Activated gamma-delta T cell (primary cell): ENCODE results near the gene UBR3.
"Not testable (repeated sequence)": the region's sequence is repeated elsewhere in the genome, so short reads cannot be mapped to it uniquely, and the experiment has no call there.

Source experiments
- DNase-seq: peaks from one replicate; lab custom pipeline; 2025; lab: John Stamatoyannopoulos, UW

The UBR3 gene

DNA sequence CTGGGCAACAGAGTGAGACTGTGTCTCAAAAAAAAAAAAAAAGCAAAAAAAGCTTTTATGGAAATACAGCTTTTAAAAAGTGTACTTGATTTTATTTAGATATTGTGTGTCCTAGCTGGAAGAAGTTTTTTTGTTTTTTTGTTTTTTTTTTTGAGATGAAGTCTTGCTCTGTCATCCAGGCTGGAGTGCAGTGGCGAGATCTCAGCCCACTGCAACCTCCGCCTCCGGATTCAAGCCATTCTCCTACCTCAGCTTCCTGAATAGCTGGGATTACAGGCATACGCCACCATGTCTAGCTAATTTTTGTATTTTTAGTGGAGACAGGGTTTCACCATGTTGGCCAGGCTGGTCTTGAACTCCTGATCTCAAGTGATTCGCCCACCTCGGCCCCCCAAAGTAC, 39.0 kb downstream of the UBR3 start:
- not testable (repeated sequence) for DNase-seq

DNA sequence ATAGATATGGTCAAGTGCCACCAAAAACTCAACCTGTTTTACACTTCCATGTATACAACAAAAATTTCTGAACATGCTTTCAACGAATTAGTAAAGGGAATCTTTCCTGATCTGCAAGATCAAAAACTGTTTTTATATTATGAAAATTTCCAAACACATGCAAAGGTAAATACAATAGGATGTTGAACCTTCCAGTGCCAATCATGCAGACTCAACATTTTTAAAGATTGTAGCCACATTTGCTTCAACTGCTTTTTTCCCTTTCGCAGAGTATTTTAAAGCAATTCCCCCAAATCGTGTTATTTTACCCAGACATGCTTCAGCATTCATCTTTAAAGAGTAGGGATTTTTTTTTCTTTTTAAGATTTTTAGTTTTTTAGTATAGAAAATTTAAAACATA, 40.3 kb downstream of the UBR3 start:
- no peak for DNase-seq

DNA sequence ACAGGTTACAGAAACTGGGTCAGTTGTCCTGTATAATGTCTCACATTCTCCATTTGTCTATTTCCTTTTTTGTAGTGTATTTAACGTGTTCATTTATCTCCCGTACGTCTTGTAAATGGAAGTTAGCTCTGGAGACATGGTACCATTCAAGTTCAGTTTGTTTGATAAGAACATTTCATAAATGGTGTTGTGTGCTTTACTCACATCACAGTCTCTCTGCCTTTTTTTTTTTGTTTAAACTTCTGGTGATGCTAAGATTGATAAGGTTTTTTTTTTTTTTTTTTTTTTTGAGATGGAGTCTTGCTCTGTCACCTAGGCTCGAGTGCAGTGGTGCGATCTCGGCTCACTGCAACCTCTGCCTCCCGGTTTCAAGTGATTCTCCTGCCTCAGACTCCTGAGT, 41.7 kb downstream of the UBR3 start:
- DNase-seq = no peak

DNA sequence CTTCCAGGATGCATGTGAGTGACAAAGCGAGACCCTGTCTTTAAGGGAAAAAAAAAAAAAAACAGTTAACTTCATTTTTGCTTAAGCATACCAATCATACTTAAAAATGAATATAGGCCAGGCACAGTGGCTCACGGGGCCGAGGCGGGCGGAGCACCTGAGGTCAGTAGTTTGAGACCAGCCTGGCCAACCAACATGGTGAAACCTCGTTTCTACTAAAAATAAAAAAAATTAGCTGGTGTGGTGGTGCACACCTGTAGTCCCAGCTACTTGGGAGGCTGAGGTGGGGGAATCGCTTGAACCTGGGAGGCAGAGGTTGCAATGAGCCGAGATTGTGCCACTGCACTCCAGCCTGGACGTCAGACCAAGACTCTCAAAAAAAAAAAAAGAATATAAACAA, 44.1 kb downstream of the UBR3 start:
- not testable (repeated sequence) for DNase-seq

DNA sequence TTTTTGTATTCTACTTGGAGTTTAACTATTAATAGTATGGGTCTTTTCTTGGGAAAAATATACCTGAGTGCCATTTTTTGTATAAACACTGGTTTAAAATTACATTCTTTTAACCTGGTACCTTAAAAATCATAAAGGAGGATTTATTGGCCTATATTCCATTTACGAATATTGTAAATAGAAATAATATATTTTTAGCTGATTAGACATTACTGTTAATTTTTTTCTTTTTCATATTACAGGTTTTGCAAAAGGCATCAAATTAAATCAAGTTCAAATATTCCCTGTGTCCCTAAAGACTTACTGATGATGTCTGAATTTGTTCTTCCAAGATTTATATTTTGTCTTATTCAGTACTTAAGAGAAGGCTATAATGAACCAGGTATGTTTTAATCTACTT, 44.7 kb downstream of the UBR3 start:
- no peak for DNase-seq

DNA sequence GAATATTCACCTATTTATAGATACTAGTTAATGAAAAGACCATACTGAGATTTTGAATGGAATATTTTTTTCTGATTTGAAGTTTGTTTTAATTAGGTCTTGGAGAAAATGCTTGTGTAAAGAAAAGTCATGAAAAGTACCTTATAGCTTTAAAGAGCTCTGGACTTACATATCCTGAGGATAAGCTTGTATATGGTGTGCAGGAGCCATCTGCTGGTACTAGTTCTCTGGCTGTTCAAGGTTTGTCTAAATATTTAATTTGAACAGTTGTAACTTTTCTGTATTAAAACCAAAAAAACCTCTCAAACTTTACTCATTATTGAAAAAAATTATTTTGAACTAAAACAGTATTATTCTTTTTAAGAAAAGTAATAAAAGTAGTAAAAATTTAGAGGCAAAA, 50.1 kb downstream of the UBR3 start:
- DNase-seq = no peak

DNA sequence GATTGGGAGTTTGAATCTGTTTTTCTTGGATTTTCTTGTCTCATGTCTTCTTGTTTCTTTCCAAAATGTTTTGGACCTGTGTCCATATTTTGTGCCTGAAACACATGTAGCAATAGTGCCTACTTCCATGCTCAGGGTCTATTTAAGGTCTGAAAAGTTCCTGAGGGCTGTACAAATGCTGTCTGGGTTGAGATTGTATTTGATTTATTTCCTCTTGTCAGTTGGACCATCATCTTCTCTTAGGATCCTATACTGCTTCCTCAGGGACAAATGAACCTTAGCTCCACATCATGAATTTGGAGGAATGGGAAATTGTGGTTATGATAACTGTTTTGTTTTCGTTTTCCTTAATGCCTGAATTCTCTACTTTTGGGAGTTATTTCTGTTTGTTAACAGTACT, 59.9 kb downstream of the UBR3 start:
- DNase-seq = no peak

DNA sequence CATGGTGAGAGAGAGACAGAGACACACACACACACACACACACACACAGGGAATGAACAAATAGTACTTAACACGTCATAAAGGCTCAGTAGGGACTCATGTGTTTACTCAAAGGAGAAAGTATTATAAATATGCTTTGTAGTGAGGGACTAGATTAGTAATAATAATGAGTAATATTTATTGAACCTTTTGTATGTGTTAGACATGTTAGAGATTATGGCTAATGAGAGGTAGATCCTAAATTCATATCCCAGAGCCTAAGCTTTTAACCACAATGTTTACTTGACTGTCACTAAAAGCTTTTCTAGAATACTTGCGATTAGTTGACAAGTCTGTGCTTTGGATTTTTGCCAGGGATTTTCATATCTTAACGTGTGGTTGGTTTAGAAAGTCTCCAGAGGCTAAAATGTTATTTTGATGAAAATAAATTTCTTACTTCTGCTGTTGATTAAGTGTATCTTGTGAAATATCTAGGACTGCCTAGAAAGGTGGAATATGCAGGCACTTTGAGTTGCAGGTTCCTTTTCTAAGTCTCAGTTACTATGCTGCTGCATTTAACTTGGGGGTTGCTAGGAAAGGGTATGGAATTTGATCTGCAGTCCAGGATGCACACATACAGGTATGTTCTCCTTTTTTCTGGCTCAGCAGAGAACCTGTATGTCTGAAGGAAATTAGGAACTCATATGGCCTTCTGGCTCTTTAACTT, 64.5 kb downstream of the UBR3 start:
- no peak for DNase-seq

DNA sequence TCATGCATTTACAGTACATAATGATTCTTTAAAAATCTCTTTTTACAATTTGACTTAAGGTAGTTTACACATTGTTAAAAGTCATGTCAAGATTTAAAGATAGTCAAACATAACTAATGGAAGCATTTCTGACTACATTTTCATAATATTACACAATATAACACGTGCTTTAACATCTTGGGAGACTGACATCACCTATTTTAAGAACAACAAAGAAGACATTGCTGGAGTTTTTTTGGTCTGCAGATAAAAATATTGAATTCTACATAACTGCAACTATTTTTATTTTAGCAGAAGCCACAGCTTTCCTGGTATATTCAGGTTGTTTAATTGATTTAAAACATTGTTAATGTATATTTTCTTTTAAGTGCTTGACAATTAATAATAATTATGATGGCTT, 65.7 kb downstream of the UBR3 start:
- no peak for DNase-seq

DNA sequence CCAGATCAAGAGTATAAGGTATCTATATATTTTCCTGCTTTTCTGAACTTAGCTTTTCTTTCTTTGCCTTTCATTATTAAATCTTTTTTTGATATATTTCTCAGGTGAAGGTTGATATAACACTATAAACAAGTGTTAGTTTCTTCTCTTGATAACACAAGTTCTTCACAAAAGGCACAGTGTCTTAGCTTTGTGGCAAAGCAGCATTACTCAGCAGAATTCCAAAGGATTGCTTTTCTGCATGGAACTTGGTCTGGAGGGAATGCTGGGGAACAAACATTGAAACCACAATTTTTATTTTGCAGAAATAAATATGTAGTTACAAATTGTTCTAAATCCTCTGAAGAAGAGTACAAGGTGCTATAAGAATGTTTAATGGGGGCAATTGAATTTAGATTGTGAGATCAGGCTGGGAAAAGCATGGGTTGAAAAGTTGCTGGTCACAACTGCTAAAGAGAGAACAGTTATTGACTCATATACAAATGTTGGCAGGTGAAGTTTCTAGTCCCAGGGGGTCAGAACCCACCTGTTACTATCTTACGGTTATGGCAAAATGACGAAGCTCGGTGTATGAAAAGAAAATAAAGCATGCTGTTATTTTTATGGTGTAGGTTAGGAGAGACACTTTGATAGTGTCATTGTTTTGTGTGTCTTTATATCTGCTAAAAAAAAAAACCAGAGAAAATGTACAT, 68.2 kb downstream of the UBR3 start:
- DNase-seq = no peak

DNA sequence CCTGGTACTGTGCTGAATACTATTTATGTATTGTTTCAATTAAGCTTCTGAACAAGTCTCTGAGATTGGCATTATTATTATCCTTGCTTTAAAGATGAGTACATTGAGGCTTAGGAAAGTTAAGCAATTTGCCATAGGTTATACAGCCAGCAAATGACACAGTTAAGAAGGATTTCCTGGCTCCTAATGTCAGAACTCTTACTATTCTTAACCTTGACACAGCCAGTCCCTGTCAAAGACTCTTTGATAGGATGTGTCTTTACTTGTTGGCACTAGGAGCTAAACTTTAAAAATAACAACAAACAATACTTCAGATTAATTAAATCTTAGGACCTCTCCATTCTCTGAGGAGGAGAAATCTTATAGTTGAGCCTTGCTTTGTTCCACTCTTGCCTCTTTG, 70.6 kb downstream of the UBR3 start:
- DNase-seq = no peak

DNA sequence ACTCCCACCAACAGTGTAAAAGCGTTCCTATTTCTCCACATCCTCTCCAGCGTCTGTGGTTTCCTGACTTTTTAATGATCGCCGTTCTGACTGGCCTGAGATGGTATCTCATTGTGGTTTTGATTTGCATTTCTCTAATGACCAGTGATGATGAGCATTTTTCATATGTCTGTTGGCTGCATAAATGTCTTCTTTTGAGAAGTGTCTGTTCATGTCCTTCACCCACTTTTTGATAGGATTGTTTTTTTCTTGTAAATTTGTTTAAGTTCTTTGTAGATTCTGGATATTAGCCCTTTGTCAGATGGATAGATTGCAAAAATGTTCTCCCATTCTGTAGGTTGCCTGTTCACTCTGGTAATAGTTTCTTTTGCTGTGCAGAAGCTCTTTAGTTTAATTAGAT, 72.8 kb downstream of the UBR3 start:
- not testable (repeated sequence) for DNase-seq

DNA sequence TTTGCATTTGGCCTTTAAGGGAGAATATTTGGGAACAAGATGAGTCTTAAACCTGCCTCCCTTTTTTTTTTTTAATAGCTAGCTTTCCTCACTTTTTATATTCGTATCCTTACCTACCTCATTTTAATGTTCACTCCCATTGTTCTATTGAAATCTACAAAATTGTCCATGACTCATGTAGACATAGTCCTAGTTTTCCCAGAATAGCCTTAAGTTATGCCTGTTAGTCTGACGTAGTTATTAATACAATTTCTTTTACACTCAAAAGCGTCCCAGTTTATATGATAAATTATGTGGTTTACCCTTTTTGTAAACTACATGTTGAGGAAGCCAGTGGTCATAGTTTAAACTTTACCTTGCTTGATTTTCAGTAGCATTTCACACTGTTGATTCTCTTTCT, 73.4 kb downstream of the UBR3 start:
- DNase-seq = no peak

DNA sequence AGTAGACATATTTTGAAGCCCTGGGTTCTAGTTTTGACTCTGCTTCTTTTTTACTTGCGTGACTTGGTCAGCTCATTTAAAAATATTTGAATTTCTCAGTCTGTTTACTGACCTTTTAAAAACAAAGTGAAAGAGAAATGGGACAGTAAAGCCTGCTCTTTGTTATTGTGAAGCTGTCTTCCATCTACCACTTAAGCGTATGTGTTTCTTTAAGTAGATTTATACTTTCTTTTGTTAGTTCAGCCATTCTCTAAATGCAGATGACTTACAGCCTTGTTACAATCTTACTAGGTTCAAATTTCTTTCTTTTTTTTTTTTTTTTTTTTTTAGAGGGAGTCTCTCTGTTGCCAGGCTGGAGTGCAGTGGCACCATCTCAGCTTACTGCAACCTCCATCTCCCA, 79.5 kb downstream of the UBR3 start:
- DNase-seq = no peak

DNA sequence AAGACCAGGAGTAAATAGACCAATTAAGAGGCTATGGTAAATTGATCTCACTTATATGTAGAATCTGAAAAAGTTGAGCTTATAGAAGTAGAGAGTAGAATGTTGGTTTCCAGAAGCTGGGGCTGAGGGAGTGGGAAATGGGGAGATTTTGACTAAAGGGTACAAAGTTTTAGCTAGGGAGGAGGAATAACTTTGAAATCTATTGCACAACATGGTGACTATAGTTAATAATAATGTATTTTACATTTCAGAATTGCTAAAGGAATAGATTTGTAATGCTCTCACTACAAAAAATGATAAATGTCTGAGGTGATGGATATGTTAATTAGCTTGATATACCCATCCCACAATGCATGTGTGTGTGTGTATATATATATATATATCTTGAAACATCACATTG, 82.1 kb downstream of the UBR3 start:
- DNase-seq = no peak

DNA sequence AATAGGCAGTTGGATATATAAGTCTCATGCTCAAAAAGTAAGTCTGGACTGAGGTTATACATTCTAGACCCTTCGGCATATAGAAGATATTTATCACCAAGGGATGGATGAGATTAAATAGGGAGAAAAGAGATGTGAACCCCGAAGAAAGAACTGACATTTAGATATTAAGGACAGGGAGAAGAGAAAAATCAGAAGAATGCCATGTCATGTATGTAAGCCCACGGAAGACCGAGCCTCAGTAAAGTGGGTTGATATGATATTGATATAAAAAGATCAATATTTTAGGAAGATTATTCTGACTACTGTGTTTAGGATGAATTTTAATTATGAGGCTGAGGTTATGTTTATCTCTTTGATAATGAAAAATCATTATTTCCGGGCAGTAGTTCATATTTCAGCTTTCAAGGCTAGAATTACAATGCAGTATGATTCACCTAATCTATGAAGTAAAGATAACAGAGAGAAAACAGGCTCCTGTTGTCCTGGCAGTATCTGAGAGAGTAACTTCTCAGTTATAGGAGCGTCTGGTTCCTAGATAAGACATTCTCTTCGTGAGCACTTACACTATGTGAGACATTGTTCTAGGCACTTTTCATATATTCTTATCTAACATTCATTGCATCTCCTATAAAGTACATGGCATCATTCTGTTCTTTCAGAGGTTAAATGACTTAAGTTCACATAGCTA, 83.0 kb downstream of the UBR3 start:
- DNase-seq = no peak

DNA sequence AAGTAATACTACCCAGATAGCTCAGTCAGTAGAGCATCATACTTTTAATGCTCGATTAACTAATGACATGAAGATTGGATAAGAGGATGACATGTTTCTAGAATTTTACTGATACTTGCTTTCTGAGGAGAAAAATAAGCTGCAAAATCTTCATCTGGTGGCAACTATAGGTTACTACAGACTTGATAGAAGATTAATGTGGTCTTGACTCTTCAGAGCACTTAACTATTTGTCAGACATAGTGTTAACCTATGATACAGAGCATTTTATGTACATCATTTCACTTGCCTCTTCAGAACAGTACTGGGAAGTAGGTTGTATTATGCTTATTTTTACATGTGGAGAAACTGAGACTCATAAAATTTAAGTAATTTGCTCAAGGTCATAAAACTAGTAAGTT, 83.9 kb downstream of the UBR3 start:
- DNase-seq = no peak

DNA sequence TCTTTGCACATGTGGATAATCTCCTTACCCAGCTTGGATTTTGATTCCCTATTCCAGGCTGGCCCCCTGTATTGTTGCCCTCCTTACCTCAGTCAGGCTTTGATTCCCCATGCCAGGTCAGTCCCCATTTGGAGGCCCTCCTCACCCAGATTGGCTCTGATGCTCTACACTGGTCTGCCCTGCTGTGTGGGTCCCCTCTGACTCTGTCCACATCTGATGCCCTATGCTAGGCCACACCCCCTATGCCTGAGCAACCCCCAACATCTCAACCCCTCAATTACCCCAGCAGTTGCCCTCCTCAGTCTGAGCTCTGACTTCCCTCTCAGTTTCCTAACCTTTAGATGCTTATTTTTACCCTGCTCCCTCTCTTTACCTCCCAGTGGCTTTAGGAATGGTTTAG, 89.4 kb downstream of the UBR3 start:
- DNase-seq = no peak

DNA sequence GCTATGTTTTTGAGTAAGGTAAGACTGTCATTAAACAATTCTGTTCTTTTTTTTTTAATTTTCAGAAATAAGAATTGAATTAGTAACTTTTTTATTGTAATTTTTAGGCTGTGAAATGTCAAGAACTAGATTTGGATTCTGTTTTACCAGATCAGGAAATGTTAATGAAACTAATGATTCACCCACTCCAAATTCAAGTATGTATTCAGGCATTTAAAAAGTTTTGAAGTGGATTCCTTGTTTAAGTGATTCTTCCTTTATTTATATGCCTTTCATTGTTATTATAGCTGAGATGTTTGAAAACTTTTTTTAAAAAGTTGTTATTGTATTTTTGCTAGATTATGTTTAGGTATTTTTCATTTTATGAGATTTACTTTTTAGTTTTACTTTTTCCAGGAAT, 96.7 kb downstream of the UBR3 start:
- DNase-seq = no peak

DNA sequence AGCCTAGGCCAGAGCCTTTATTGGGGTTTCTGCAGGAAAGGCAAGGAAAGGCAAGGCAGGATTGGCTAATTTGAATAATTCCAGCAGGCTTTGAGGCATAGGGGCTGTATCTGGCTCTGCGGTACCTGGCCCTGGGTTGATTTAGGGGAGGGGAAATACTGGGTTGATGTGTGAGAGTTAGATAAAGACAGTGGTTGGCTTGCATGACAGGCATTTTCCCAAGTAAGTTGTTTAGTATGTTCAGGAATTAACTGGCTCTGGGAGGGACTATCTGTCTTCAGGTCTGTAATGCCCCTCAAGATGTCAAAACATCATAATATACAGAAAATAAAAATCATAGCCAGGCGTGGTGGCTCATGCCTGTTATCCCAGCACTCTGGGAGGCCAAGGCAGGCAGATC, 98.7 kb downstream of the UBR3 start:
- DNase-seq = no peak

DNA sequence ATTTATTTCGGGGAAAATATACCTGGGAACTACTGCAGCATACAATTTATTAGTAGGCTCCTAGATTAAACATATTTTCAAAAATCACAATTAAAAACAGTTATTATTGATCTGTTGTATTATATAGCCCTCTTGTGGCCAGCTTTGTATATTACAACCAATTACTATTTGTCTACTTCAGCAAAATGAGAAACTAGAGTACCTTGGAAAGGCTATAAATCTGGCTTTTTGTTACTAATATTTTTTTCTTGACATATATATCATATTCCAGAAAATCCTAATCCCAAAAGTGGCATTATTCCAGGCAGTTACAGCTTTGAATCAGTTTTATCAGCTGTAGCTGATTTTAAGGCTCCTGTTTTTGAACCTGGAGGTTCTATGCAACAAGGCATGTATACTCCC, 101.2 kb downstream of the UBR3 start:
- no peak for DNase-seq

DNA sequence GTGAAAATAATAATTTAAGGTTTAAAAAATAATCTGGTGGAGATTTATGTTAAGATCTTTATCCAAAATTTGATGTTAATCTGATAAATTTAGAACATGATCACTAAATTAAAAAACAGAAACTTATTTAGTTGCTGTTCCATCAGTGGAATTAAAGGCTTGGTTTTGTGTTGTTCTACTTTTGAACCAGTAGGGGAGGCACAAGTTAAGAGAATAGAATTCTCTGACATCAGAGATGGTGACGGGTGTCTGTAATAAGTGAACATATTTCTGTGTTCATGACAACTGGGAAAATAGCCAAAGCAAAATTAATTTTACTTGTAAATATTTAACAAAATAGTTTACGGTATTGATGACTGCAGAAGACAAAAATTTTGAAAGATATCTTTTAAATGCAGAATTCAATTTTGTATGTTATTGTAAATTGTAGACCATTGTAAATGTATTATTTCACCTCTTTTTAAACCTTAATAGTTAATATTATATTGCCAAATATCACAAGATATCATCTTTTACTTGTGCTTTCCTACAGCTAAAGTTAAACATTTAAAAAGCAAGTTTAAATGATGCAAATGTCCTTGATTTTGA, 106.0 kb downstream of the UBR3 start:
- no peak for DNase-seq

DNA sequence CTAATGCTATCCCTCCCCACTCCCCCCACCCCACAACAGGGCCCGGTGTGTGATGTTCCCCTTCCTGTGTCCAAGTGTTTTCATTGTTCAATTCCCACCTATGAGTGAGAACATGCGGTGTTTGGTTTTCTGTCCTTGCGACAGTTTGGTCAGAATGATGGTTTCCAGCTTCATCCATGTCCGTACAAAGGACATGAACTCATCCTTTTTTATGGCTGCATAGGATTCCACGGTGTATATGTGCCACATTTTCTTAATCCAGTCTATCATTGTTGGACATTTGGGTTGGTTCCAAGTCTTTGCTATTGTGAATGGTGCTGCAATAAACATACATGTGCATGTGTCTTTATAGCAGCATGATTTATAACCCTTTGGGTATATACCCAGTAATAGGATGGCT, 109.4 kb downstream of the UBR3 start:
- DNase-seq = not testable (repeated sequence)
